HCT116 (cell line): ENCODE data around the gene MADCAM1. TPM values are rescaled to one million over a fixed set of nuclear protein-coding genes. Genes with fewer than 3 reads are reported as not detected.

Experiments
- ATAC-seq: fragments of 200-7000 bp; cut with Tn5 transposase; 2 replicates; pipeline ENCODE4 v1.9.1; 2020; ENCODE audit warnings: mild to moderate bottlenecking, moderate library complexity
- BruUV-seq: library from RNA; stranded (reverse); fragments of 400-500 nt; replicated peaks from 2 replicates; lab custom pipeline; 2021; lab: Mats Ljungman, UMichigan
- CTCF ChIA-PET: fragments of 300-600 bp; sonication (Branson Sonifier 250); formaldehyde crosslinking; loops from one replicate; lab custom pipeline; 2021; ENCODE audit warnings: antibody characterized with exemption; lab: Charles Lee
- POLR2A ChIA-PET: fragments of 300-600, 350-600 bp; sonication (Branson Sonifier 250); formaldehyde crosslinking; loops from one replicate; lab custom pipeline; 2021; ENCODE audit warnings: antibody characterized with exemption; lab: Charles Lee
- RAD21 ChIA-PET, 2 experiments: fragments of 300-600 bp; sonication (Branson Sonifier 250); formaldehyde crosslinking; loops; one replicate each; lab custom pipeline; 2023; ENCODE audit warnings: low total read pairs in 2 of 2; ENCODE audit not compliant: uncharacterized antibody in 2 of 2, unreplicated experiment in 2 of 2, low non-redundant PET in 1 of 2; lab: Charles Lee
- DNase-seq: peaks from one replicate; pipeline ENCODE4 v3.0.0-alpha.2; 2010; ENCODE audit warnings: low read depth, low spot score
- H2AFZ ChIP-seq: fragments of 200-600 bp; shearing (Covaris generic), sonication (generic); 2 replicates; pipeline ENCODE4 v1.6.1; 2017; ENCODE audit warnings: low read depth, mixed run types, mixed read lengths, antibody characterized with exemption, low read length; ENCODE audit not compliant: poor library complexity, severe bottlenecking
- H3K27ac ChIP-seq: 2 replicates; pipeline ENCODE4 v1.5.1; 2012; ENCODE audit warnings: low read depth, low read length
- H3K27me3 ChIP-seq: fragments of 200-600 bp; sonication (generic); 2 replicates; pipeline ENCODE4 v1.6.1; 2016; ENCODE audit warnings: mixed run types, low read length, mixed read lengths; ENCODE audit not compliant: insufficient read depth
- H3K36me3 ChIP-seq, 2 experiments: fragments of 200-500 bp in 1 of 2; fragments of 200-600 bp in 1 of 2; sonication (Bioruptor generic) in 1 of 2; sonication (generic) in 1 of 2; 2 replicates each; pipeline versions ENCODE4 v1.5.1 to v1.6.1; 2014 to 2016; ENCODE audit warnings: low read length in 2 of 2, inconsistent platforms in 1 of 2, mixed read lengths in 1 of 2, mixed run types in 1 of 2; ENCODE audit not compliant: insufficient read depth in 2 of 2, control insufficient read depth in 1 of 2
- H3K4me1 ChIP-seq, 2 experiments: fragments of 200-600 bp in 1 of 2; sonication (generic) in 1 of 2; 2 replicates each; pipeline versions ENCODE4 v1.5.1 to v1.6.1; 2012 to 2017; ENCODE audit warnings: low read length in 2 of 2, inconsistent platforms in 1 of 2, mild to moderate bottlenecking in 1 of 2, mixed read lengths in 1 of 2, mixed run types in 1 of 2, moderate library complexity in 1 of 2; ENCODE audit not compliant: insufficient read depth in 2 of 2, control insufficient read depth in 1 of 2
- H3K4me2 ChIP-seq: fragments of 200-600 bp; sonication (generic); 2 replicates; pipeline ENCODE4 v1.6.1; 2017; ENCODE audit warnings: mixed run types, low read length, mixed read lengths
- H3K4me3 ChIP-seq, 2 experiments: fragments of 200-600 bp in 1 of 2; sonication (generic) in 1 of 2; replicated peaks in 1 of 2; 2 replicates each; pipeline ENCODE4 v1.5.1; 2011 to 2016; ENCODE audit warnings: low read length in 2 of 2, control low read depth in 1 of 2, low read depth in 1 of 2, mild to moderate bottlenecking in 1 of 2, mixed read lengths in 1 of 2, mixed run types in 1 of 2
- H3K79me2 ChIP-seq: fragments of 200-600 bp; sonication (generic); 2 replicates; pipeline ENCODE4 v1.6.1; 2017; ENCODE audit warnings: mild to moderate bottlenecking, mixed run types, low read length, moderate library complexity, mixed read lengths; ENCODE audit not compliant: insufficient read depth
- H3K9ac ChIP-seq: fragments of 200-600 bp; sonication (generic); 2 replicates; pipeline ENCODE4 v1.6.1; 2016; ENCODE audit warnings: low read length, mixed read lengths
- H3K9me2 ChIP-seq: fragments of 200-600 bp; sonication (generic), shearing (Covaris generic); 2 replicates; pipeline ENCODE4 v1.6.1; 2017; ENCODE audit warnings: mixed run types, mild to moderate bottlenecking, moderate library complexity; ENCODE audit not compliant: insufficient read depth
- H3K9me3 ChIP-seq, 2 experiments: fragments of 200-500 bp in 1 of 2; fragments of 200-600 bp in 1 of 2; sonication (Bioruptor generic) in 1 of 2; sonication (generic) in 1 of 2; 2 replicates each; pipeline ENCODE4 v1.6.1; 2014 to 2017; ENCODE audit warnings: low read length in 2 of 2, mixed read lengths in 2 of 2, inconsistent platforms in 1 of 2, low read depth in 1 of 2, mild to moderate bottlenecking in 1 of 2, mixed run types in 1 of 2, moderate library complexity in 1 of 2; ENCODE audit not compliant: control insufficient read depth in 1 of 2, insufficient read depth in 1 of 2
- H4K20me1 ChIP-seq: fragments of 200-600 bp; sonication (generic), shearing (Covaris generic); 2 replicates; pipeline ENCODE4 v1.6.1; 2017; ENCODE audit warnings: mixed run types, mild to moderate bottlenecking, moderate library complexity; ENCODE audit not compliant: insufficient read depth
- CBX3 ChIP-seq: IDR thresholded peaks from 2 replicates; pipeline ENCODE4 v1.6.1; 2012; ENCODE audit warnings: low read depth
- ELF1 ChIP-seq: IDR thresholded peaks from 2 replicates; pipeline ENCODE4 v1.6.1; 2012; ENCODE audit warnings: low read depth, borderline replicate concordance
- FOSL1 ChIP-seq: IDR thresholded peaks from 2 replicates; pipeline ENCODE4 v1.6.1; 2012; ENCODE audit warnings: low read depth
- SIN3A ChIP-seq: IDR thresholded peaks from 2 replicates; pipeline ENCODE4 v1.6.1; 2012; ENCODE audit warnings: low read depth
- SP1 ChIP-seq: IDR thresholded peaks from 2 replicates; pipeline ENCODE4 v1.6.1; 2012; ENCODE audit warnings: low read depth
- intact Hi-C: fragments of 100-400 bp; cut with micrococcal nuclease; formaldehyde crosslinking; loops from 2 replicates; pipeline ENCODE4 v1.10.0; 2022
- total RNA-seq: library from RNA; stranded (reverse); gene quantifications from one replicate; pipeline ENCODE4 v1.2.1, GENCODE V29; 2021; ENCODE audit not compliant: unreplicated experiment

The MADCAM1 gene
- total RNA-seq, 1 experiment from 2014 or later: 0.57 TPM

- no peaks in the 10 kb centered on the region for H3K79me2 ChIP-seq
- DNase-seq: no peak
- no peak overlapping the region for H3K27ac ChIP-seq
- ATAC-seq: no peak
- H3K4me1 ChIP-seq: peaks cover 0 to 10% of the 10 kb centered on the region in 2 experiments; a peak in 1 of 4 replicates
- intact Hi-C loops: no loop called here
- no peaks in the 10 kb centered on the region for H3K36me3 ChIP-seq
- no peaks in the 10 kb centered on the region for H4K20me1 ChIP-seq
- BruUV-seq: no TSS peak
- no peaks in the 10 kb centered on the region for H3K9me2 ChIP-seq
- TF ChIP-seq FOSL1 (no peak), CBX3 (no peak), SP1 (no peak), SIN3A (no peak)
- no peaks in the 10 kb centered on the region for H3K27me3 ChIP-seq
- no peak overlapping the region for H3K4me3 ChIP-seq
- H2AFZ ChIP-seq: no peak overlapping the region
- no peak overlapping the region for H3K9ac ChIP-seq
- H3K9me3 ChIP-seq: no peaks in the 10 kb centered on the region
- CTCF ChIA-PET: no interaction called here
- no peak overlapping the region for H3K4me2 ChIP-seq
- POLR2A ChIA-PET: no interaction called here
- RAD21 ChIA-PET: no interaction called here
Observed at GRCh38 chr19:547836-548720, 51.8 kb downstream of the MADCAM1 start.

- Histone ChIP-seq H2AFZ (no peak overlapping the region), H3K79me2 (no peaks in the 10 kb centered on the region), H3K9me3 (no peaks in the 10 kb centered on the region), H3K9ac (no peak overlapping the region), H3K27ac (no peak overlapping the region), H3K36me3 (no peaks in the 10 kb centered on the region), H4K20me1 (no peaks in the 10 kb centered on the region), H3K9me2 (no peaks in the 10 kb centered on the region), H3K4me2 (no peak overlapping the region), H3K4me3 (no peak overlapping the region), H3K4me1 (peaks cover 0 to 10% of the 10 kb centered on the region in 2 experiments; a peak in 1 of 4 replicates), H3K27me3 (no peaks in the 10 kb centered on the region)
- no TSS peak for BruUV-seq
- ChIA-PET RAD21 (interaction anchor here in 1 of 2 experiments (0.6 kb wide), 1 partner anchor 30 kb away, joined by 5 read pairs; no protein-coding TSS in a partner anchor), POLR2A (no interaction called here), CTCF (no interaction called here)
- TF ChIP-seq ELF1: no peak
- DNase-seq (no peak), ATAC-seq (no peak)
- intact Hi-C loops: no loop called here
Observed at GRCh38 chr19:548886-549830, 52.9 kb downstream of the MADCAM1 start.
